Fibroblast of the conjunctiva (primary cell): ENCODE results near the gene FAXC.

Experiments
- DNase-seq: peaks from one replicate; pipeline ENCODE4 v3.0.0-alpha.2; 2010; ENCODE audit warnings: low read depth

FAXC gene

GRCh38 chr6:99349171-99350141, at the start of gene FAXC:
FAXC (minus strand) TSS chr6:99349674; CDS start chr6:99349372, 302 bp downstream.
- DNase-seq, result no peak

GRCh38 chr6:99397287-99397686, 47.8 kb upstream of the FAXC start:
- DNase-seq, result no peak

- peak; percentile 29 for DNase-seq
Measured at GRCh38 chr6:99393698-99394531, 44.4 kb upstream of the FAXC start, which contains the start of gene COQ3. COQ3 (minus strand) TSS chr6:99394195; CDS start chr6:99394179, 16 bp downstream.

- DNase-seq, result no peak
Measured at GRCh38 chr6:99393366-99393697, 43.9 kb upstream of the FAXC start.

GRCh38 chr6:99390896-99391295, 41.4 kb upstream of the FAXC start:
- no peak for DNase-seq

GRCh38 chr6:99384507-99384906, 35.0 kb upstream of the FAXC start:
- DNase-seq, result no peak

- DNase-seq, result no peak
Measured at GRCh38 chr6:99378636-99379035, 29.2 kb upstream of the FAXC start.

GRCh38 chr6:99369533-99369932, 20.1 kb upstream of the FAXC start:
- DNase-seq, result no peak

- DNase-seq, result no peak
Measured at GRCh38 chr6:99366852-99367251, 17.4 kb upstream of the FAXC start.

- no peak for DNase-seq
Measured at GRCh38 chr6:99364026-99364425, 14.6 kb upstream of the FAXC start.

- no peak for DNase-seq
Measured at GRCh38 chr6:99362678-99363268, 13.3 kb upstream of the FAXC start.

GRCh38 chr6:99359800-99360199, 10.3 kb upstream of the FAXC start:
- DNase-seq, result no peak

- no peak for DNase-seq
Measured at GRCh38 chr6:99356641-99357040, 7.2 kb upstream of the FAXC start.

- DNase-seq, result no peak
Measured at GRCh38 chr6:99354983-99355382, 5.5 kb upstream of the FAXC start.

GRCh38 chr6:99353126-99353525, 3.7 kb upstream of the FAXC start:
- DNase-seq, result no peak

- DNase-seq, result no peak
Measured at GRCh38 chr6:99350573-99350972, 1.1 kb upstream of the FAXC start.

GRCh38 chr6:99348288-99349170, 945 bp downstream of the FAXC start:
- no peak for DNase-seq

- no peak for DNase-seq
Measured at GRCh38 chr6:99347804-99348203, 1.7 kb downstream of the FAXC start.

GRCh38 chr6:99346595-99346994, 2.9 kb downstream of the FAXC start:
- no peak for DNase-seq

GRCh38 chr6:99345164-99345563, 4.3 kb downstream of the FAXC start:
- no peak for DNase-seq

GRCh38 chr6:99344289-99344688, 5.2 kb downstream of the FAXC start:
- DNase-seq, result peak; percentile 1
